ENCODE results near the gene AZIN2.

DNA sequence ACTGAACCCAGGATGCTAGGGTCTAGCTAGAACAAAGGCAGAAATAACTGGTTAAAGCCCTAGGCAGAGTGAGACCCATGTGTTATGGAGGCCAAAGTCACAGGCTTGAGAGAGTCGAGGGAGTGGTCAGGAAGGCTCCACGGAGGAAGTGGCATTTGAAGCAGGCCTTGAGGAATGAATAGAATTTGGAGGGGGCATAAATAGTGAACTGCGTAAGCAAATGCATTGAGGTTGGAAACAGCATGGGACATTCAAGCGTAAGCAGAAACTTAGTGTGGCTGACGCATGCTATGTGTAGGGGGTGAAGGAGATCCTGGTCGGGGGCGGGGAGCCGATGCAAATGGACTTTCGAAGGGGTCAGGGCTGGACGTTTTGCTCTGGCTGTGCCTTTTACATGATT is 11.5 kb downstream of the AZIN2 start:
- TF ChIP-seq CTCF (IDR thresholded peaks at IDR 0.05; ENCODE audit: borderline replicate concordance, extremely low read depth, low read length, poor library complexity, severe bottlenecking) (no peak), EZH2 (IDR thresholded peaks at IDR 0.05; ENCODE audit: borderline replicate concordance, low read depth, low read length, severe bottlenecking) (no peak)
